Activated CD4-positive, alpha-beta T cell treated with anti-CD3 and anti-CD28 coated beads, Interleukin-2, amount 50 U/mL, for 24 hours (primary cell): ENCODE measurements around the gene SHISA3.

ENCODE experiments used
- DNase-seq, 2 donors: peaks; one replicate each; pipeline ENCODE4 v3.0.0-alpha.2; 2020; ENCODE audit warnings: low read depth in 1 of 2, low spot score in 1 of 2

The SHISA3 gene

GRCh38 chr4:42445038-42445437, 47.8 kb downstream of the SHISA3 start:
- DNase-seq, result no peak

DNA sequence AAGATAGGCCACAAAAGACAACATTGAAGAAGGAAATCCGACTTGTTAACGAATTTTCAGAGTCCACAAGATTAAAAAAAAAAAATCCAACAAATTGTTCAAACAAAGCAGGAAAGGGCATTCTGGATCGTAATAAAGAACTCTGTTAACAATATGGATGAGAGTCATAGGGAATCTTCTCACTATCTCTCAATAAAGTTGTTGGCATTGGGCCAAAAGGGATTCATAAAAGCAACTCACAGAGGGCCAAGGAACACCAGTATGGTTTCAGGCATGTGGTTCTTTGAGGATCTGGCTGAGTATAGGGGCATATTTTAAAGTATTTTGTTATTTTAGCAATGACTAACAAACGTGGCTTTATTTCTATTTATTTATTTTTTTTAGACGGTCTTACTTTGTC, 49.5 kb downstream of the SHISA3 start:
- DNase-seq, result no peak
